Breast epithelium (tissue), 3 donors: ENCODE results near the gene SURF4.

Source experiments
- CTCF ChIP-seq, 3 donors: fragments of 450-650 bp; IDR thresholded peaks; one replicate each; pipeline ENCODE4 v1.5.1; 2016 to 2017; ENCODE audit warnings: antibody characterized with exemption in 3 of 3, mild to moderate bottlenecking in 3 of 3, moderate library complexity in 3 of 3
- POLR2A ChIP-seq: fragments of 450-650 bp; IDR thresholded peaks from one replicate; pipeline ENCODE4 v1.6.1; 2016; ENCODE audit warnings: antibody characterized with exemption, mild to moderate bottlenecking, moderate library complexity
- POLR2AphosphoS5 ChIP-seq, 3 donors: sonication (generic); formaldehyde crosslinking; IDR thresholded peaks; one replicate each; pipeline ENCODE4 v1.6.1; 2017; ENCODE audit warnings: antibody characterized with exemption in 3 of 3

- TF ChIP-seq POLR2AphosphoS5 (IDR thresholded peaks at IDR 0.05) (no peak), CTCF (IDR thresholded peaks at IDR 0.05) (no peak), POLR2A (no peak)
Measured at GRCh38 chr9:133342570-133342969, 33.3 kb downstream of the SURF4 start.
